NCI-H128 (cell line): ENCODE results near the gene MORN5.

Experiments used
- DNase-seq: peaks from one replicate; lab custom pipeline; 2025; ENCODE audit not compliant: unreplicated experiment; lab: John Stamatoyannopoulos, UW

The MORN5 gene

DNA sequence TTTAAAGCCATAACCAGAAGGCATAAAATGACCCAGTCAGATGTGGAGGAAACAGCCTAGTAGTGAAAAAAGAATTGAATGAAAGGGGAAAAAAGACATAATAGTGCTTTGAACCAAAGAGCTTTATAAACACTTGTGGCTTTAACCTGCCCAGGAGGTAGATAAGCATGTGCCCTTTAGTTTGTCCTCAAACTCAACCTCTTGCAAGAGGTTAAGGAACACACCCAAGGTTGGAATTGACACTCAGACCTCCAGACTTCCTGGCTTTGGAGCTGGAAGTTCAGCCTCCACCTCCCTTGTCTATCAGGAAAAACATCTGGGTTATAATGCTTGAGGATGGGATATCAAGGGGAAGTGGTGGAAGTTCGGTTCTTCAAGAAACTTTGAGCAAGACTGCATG lies 16.4 kb upstream of the MORN5 start:
- DNase-seq = no peak

DNA sequence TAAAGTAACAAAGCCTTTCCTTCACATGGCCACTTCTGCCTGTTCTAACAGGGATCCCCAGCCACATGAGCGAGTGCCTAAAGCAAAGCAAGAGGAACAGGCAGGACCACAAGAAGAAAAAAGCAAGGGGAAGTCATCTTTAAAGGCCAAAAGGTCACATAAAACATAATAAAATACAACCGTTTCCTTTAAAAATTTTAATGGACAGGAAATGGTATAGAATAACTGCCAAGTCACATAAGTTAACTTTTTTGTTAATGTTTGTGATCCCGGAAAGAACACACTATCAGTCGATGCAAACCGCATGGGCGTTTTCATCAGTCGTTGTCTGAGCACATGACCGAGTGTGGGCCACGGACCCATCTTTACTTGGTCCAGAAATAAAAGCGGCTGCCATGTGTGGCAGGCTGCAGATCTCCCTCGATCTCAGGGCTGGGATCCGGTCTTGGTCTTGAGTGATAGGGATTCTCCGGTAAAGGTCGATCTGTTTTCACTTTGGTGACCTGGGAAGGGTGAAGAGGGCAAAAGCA lies 15.8 kb upstream of the MORN5 start:
- no peak for DNase-seq

DNA sequence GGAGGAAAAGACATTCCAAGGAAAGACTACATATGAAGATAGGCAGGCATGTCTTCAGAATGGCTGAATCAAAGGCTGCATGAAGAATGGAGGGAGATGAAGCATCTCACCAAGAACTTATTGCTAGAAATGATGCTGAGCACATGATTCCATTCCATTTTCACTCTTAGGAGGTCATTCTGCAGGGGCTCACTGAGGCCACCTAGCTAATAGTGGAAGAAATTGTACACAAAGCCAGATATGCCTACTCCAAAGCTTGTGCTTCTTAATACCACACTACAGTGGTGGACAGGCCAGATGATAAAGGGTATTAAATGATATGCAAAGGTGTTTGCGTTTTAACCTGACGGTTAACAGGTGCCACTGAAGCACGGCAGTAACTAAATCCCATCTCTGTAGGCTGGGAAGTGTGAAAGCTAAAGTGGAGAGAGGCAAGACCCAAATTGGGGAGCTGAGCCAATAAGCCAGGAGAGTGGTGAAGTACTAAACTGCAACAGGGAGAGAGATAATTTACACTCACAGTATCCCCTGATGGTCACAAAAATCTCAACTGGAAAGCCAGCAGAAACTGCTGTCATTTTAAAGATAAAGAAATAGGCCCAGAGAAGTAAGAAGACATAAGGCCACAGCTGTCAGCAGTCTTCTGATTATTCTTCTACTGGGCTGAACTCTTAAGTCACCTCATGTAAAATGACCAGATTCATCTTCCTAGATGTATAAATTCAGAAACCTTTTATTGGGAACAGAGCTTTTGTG lies 14.7 kb upstream of the MORN5 start:
- DNase-seq = no peak

DNA sequence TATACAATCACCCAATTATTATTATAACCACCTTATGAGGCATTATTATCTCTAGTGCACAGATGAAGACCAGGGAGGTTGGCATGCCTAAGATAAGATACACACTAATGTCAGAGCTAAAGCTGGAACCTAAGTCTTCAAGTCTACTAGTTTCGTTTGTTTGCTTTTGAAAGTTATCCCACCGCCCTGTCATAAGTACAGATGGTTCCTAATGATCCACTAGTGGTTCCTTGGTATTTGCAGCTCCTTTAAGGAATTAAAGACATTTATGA lies 14.2 kb upstream of the MORN5 start:
- DNase-seq = no peak

DNA sequence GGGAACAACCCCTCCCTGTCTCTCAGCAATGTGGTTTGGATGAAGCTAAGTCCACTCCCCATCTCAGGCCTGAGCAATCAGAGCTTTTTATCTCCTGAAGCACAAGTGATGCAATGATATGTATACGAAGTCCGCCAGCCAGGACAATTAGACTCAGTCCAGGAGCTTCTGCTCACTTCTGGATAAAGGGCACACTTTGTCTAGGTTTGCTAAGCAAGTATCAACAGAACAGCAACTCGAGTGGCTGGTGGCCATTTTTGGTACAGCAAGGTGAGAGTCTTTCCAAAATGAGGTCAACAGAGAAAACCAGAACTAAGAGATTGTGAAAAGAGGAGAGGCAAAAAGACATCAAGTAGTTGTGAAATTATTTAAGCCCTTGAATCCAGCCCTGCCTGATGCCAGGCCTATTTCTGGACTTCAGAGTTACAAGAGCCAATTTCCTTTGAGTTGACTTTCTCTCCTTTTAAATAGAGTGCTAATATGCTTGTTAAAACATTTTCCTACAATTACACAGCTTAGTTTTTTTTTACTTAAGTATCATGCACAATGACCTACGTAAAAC lies 8.4 kb upstream of the MORN5 start:
- DNase-seq = no peak

DNA sequence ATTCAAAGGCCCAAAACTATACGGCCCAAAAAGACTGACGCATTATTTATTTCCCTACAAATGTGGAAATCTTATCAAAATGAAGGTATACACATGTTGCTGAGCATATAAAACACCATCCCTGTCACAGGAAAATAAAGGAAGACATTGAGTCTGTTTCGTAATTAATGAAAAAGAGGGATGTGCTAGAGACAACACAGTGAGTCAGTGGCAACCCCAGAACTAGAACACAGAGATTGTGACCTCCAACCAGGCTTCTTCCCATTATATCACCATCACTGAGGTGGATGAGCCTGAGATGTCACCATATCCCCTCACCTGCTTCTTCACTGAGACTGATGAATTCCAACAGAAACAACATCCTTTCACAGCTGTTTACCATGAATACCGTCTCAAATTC lies 3.9 kb upstream of the MORN5 start:
- no peak for DNase-seq

DNA sequence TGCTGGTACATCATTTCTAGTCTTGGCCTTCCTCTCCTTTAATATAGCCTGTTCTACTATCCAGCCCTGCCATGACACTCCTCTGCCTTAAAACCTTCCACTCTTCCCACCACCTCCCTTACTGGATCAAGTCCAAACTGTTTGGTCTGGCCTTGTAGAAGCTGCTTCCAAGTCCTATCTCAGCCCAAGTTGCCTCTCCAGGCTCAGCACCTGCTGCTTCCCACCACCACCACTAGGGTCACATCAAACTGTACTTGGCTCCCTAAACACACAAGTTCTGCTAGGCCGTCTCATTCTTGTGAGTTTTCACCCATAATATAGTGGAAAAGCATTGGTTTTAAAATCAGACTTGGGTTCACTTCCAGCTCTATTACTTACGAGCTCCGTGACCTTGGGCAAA lies 1.5 kb upstream of the MORN5 start:
- DNase-seq = no peak

DNA sequence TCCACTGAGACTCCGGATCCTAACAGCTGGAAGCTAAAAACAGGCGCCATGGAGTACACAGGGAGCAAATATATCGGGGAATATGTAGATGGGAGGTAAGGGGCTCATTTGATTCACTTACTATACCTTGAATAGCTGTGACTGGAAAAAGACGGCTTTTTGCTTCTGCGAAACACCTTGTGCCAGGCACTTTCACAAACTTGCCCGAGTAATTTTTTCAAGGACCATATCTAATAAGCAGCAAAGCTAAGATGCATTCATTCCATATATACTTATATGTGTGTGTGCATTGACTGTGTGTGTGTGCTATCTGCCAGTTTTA lies 178 bp downstream of the MORN5 start:
- no peak for DNase-seq

DNA sequence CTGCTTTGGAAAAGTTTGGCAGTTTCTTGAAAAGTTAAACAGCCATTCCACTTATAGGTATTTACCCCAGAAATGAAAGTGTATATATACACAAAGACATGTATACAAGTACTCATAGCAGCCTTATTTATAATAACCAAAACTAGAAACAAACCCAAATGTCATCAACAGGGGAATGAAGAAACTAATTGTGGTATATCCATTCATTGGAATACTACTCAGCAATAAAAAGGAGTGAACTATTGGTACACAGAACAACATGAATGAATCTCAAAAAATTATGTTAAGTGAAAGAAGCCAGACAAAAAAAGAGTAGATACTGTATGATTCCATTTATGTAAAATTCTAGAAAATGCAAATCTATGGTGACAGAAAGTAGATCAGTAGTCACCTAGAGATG lies 2.7 kb downstream of the MORN5 start:
- no peak for DNase-seq

DNA sequence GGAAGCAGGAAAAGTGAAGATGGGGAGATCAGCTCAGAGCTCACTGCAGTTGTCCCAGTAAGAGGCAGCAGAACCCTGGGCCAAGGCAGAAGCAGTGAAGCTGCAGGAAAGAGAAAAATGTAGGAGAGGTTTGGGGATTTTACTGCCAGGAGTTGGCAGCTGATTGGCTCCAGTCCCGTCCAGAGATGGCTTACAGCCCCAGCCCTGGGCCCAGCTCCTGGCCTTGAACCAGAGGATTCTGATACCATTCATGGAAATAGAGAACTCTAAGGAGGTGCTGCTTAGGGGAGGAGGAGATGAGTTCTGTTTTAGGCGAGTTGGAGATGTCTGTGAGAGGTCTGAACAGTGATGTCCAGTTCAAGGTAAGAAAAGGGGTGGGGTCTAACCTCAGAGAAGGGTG lies 4.6 kb downstream of the MORN5 start:
- no peak for DNase-seq

DNA sequence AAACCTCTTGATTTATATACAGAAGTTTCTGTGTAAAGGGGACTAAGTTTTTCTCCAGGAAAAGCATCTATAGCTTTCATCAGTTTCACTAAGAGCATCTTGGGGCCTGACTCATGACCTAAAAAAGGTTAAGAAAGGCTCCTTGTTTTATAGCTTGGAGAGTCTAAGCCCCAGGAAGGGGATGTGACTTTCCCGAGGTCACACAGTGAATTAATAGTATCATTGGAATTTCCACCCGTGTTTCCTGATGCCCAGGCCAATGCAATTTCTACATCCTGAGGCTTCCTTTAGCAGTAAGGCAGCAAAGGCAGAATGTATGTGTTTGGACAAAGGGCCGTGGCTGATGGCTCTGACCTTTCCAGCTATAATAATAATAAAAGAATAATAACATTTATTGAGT lies 8.6 kb downstream of the MORN5 start:
- DNase-seq = no peak

DNA sequence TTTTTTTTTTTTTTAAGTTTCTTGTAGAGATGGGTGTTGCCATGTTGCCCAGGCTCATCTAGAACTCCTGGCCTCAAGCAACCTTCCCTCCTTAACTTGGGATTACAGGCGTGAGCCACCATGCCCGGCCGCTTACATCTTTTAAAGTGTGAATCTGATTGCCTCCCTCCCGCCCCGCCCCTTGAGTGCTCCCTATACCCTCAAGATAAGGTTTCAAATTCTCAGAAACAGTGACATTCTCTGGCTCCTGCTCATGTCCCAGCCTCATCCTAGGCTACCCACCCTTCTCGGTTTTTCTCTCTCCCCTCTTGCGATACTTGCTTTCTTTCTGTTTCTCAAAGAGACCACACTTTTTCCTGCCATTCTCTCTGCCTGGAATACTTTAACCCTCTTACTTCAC lies 12.4 kb downstream of the MORN5 start:
- DNase-seq = no peak

DNA sequence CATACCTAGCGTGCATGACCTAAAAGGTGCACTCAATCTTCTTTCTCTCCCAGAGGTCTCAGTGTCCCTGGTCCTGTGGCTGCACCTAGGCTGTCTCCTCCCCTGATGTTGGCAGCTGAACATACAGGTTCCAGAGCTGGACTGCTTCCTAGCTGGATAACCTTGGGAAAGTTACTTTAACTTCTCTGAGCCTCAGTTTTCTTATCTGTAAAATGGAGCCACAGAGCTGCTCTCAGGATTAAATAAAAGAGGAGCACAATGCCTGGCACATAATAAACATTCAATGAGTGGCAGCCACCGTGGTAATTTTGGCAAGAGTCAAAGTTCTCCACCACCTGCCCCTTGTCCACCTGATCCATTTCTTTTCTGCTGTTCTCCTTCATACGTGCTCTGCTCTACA lies 14.0 kb downstream of the MORN5 start:
- DNase-seq = no peak

DNA sequence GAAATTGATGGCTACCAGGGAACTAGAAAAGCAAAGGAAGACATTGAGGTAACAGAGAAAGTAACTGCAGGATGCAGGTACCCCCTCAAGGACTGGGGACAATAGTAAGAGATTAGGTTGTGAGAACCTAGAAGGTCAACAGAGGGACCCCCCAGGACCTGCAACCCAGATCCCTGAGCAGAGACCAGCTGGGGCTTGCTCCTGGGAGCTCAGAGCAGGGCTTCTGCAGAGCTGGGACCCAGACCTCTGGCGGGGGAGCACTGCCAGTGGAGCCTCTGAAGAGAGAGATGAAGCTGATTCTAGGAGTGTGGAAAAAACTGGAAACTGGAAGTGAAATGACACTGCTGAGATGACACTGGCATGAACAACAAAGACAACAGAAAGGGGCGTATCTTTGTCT lies 17.2 kb downstream of the MORN5 start:
- no peak for DNase-seq

DNA sequence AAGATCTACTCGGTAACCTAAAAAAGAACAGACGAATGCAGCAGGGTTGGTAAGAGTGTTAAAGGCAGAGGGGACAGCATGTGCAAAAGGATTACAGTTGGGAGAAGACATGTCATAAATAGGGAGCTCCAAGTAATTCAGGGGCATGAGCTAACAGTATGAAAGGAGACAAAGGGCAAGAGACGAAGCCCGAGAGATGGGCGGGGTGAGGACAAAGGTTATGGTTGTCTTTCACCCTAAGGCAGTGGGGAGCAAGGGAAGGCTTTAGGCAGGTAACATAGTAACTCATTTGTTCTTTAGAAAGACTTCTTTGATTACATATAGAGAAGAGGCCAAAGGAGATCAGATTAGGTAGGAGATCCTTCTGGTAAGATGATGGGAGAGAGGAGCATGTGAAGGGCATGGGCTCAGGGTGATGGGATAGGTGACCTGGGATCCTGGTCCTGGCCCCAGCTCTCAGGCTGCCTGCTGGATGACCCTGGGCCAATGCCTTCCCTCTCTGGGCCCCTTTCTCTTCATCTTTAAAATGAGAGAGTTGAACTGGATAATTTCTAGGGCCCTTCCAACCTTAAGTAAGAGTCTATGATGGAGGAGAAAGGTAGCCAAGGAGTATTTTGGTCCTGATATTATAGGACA lies 19.5 kb downstream of the MORN5 start:
- no peak for DNase-seq

DNA sequence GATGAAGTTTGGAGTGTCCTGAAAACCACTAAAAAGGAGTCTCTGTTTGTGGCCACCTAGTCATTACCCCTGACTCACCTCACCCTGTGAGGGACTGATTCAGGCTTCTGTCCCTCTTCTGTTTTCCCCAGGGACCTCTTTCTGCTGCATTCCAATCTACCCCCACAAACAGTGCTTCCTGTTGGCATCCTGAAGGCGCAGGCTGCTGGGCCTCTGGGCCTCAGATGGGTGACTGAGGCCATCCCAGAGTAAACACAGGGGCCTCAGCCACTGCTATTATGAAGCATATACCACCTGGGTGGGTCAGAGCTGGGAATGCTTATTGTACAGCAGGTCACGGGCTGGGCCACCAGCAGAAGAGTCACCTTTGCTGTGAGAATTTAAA lies 20.0 kb downstream of the MORN5 start:
- no peak for DNase-seq

DNA sequence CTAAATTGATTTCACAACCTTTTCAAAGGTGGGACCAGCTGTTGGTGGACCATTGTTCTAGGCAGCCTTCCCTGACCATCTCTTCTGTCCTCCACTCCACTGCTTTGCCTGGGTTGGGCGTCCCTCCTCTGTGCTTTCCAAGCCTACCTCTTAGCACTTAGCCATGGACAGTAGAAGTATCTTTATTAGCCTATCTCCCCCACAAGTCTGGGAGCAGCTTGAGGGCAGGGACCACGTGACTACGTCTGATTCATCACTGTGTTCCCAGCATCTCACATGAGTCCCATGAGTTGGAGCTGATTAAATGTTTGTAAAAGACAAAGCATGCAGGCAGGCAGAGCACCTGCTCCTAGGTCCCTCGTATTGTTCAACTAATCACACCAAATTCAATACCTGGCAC lies 20.9 kb downstream of the MORN5 start:
- DNase-seq = no peak

DNA sequence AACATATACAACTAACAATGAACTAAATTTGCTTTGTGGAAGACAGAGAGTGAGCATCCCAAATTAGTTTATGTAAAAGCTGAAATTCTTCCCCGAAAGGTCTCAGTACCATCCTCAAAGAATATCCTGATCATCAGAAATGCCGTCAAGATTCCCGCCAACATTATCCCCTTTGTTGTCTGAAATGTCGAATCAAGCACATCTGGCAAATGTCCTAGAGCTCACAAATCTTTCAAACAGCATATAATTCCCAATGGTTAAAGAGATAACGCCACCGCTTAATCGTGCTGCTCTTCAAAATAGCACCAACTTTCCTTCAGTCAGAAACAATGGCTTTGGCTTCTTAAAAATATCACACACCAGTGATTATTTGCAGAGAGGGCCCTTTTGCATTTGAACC lies 23.8 kb downstream of the MORN5 start:
- DNase-seq = no peak

DNA sequence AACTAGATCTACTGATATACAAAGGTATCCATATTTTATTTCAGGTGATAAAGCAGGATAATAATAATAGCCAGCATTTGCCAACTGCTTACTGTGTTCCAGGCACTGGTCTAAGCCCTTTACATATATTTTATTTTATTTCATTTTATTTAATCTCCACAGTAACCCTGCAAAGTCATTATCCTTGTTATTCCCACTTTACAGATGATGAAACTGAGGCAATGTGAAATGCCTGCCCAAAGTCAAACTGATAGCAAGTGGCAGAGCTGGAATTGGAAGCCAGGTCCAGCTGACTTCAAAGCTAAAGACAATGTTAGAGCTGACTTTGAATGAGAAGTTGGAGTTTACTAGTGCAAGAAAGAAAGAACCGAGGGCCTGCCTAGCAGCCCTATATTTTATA lies 24.8 kb downstream of the MORN5 start:
- DNase-seq = no peak

DNA sequence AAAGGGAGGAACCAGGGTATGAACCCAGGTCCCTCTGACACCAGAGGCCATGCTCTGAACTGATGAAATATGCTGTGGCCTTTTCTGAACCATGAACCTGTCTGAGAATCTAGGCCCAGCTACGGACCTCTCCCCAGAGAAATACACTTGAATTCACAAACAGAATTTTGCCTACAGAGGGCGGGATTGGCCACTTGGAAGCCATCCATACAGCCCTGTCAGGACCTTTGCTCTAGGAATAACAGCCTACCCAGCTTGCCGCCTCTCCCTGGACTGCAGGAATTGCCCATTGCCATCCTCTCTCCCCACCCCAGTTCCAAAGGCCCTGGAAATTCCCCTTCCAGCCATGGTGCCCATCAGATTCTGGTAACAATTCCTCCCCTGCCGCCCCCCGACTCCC lies 26.6 kb downstream of the MORN5 start:
- DNase-seq = no peak

DNA sequence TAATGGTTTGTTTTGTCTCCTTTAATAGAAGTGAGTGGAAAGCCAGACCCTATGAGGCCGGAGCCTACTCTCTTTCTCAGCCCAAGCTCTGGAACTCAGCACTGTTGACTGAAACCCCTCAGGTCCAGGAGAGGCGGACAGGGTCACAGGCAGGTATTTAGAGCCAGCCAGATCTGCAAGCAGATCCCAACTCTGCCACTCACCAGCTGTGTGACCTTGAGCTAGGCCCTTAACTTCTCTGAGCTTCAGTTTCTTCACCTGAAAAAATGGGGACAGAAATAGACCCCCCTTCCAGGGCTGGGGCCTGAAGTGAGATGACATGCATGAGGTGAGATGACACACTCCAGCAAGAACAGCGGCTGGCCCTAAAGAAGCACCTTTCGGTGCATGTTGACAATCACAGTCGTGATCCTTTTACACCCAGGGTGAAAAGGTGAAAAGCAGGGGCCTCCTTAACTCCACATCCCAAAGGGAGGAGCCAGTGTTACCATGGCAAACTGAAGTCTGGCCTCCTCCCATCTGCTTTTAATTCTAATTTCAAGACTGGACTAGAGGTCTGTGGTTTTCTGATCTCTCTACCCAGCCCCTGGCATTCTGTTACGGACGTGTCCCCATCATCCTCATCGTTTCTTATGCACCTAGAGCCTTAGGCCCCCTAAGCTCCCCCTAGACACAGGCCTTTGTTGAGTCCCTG lies 27.2 kb downstream of the MORN5 start:
- DNase-seq = no peak

DNA sequence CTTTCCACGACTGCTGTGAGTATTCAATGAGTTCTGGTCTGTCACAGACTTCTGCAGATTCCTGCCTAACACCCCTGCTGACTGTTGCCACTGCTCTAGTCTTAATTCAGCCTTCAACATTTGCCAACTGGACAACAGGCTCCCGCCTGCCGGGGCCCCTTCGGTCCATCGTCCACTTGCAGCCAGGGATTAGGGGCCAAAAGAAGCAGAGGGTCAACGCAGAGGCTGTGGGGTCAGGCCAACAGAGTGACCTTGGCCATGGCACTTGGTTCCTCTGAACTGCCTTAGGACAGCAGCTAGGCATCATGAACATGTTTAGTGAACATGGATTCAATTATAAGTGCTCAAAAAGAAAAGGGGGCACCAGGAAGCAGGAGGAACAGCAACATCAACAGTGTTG lies 28.7 kb downstream of the MORN5 start:
- DNase-seq = no peak
